Posterior vena cava (tissue), 2 donors: ENCODE data around the gene GRIK3. TPM values are rescaled to one million over a fixed set of nuclear protein-coding genes. Genes with fewer than 3 reads are reported as not detected.
"Not testable (repeated sequence)": the region's sequence is repeated elsewhere in the genome, so short reads cannot be mapped to it uniquely, and the experiment has no call there.

ENCODE experiments used
- DNase-seq: peaks from one replicate; pipeline ENCODE4 v3.0.0-alpha.2; 2020; ENCODE audit warnings: low spot score
- intact Hi-C, 2 donors: fragments of 100-400 bp; cut with DNase I; formaldehyde crosslinking; loops; one replicate each; pipeline versions ENCODE4 v1.14.1 to v1.14.2; 2022 to 2023
- total RNA-seq, 2 donors: library from RNA; stranded (reverse); fragmentation: NEBNext Ultra II Directional; extraction: Animal tissue kit (Norgen Biotek cat#: 25700); gene quantifications; one replicate each; pipeline ENCODE4 v1.2.1, GENCODE V29; 2021
- donor health status: DM: yes; HTN: yes; CAD: no.
- donor health status: DM: yes; HTN: yes; CAD: no.

The GRIK3 gene
- total RNA-seq, 2 donors from 2014 or later = 0.23 to 0.33 TPM

GRCh38 chr1:36767429-36767828 is 266.9 kb downstream of the GRIK3 start:
- peak; percentile 37 for DNase-seq
- intact Hi-C loops = not testable (repeated sequence)

GRCh38 chr1:36766481-36766880 is 267.8 kb downstream of the GRIK3 start:
- intact Hi-C loops = no loop called here
- DNase-seq = peak; percentile 60

GRCh38 chr1:36765785-36766300 is 268.5 kb downstream of the GRIK3 start:
- intact Hi-C loops = no loop called here
- DNase-seq = no peak

GRCh38 chr1:36764798-36765197 is 269.5 kb downstream of the GRIK3 start:
- DNase-seq = no peak
- intact Hi-C loops = no loop called here

- intact Hi-C loops = no loop called here
- DNase-seq = peak; percentile 57
Measured at GRCh38 chr1:36763771-36764170, 270.5 kb downstream of the GRIK3 start.

GRCh38 chr1:36762174-36762573 is 272.1 kb downstream of the GRIK3 start:
- intact Hi-C loops = no loop called here
- no peak for DNase-seq

- DNase-seq = peak; percentile 73
- intact Hi-C loops = no loop called here
Measured at GRCh38 chr1:36761113-36761512, 273.2 kb downstream of the GRIK3 start.

- intact Hi-C loops = no loop called here
- DNase-seq = peak; percentile 66
Measured at GRCh38 chr1:36760081-36760480, 274.2 kb downstream of the GRIK3 start.

- intact Hi-C loops = no loop called here
- DNase-seq = no peak
Measured at GRCh38 chr1:36759355-36759754, 275.0 kb downstream of the GRIK3 start.

GRCh38 chr1:36755303-36756230 is 278.7 kb downstream of the GRIK3 start:
- DNase-seq = peak; percentile 54
- intact Hi-C loops = no loop called here

- intact Hi-C loops = no loop called here
- no peak for DNase-seq
Measured at GRCh38 chr1:36754366-36754765, 279.9 kb downstream of the GRIK3 start.

- intact Hi-C loops = no loop called here
- peak; percentile 44 for DNase-seq
Measured at GRCh38 chr1:36753451-36753850, 280.9 kb downstream of the GRIK3 start.

- DNase-seq = peak; percentile 67
- intact Hi-C loops = no loop called here
Measured at GRCh38 chr1:36752891-36753361, 281.4 kb downstream of the GRIK3 start.

- intact Hi-C loops = no loop called here
- peak; percentile 30 for DNase-seq
Measured at GRCh38 chr1:36752431-36752830, 281.9 kb downstream of the GRIK3 start.

- intact Hi-C loops = no loop called here
- no peak for DNase-seq
Measured at GRCh38 chr1:36751525-36751924, 282.8 kb downstream of the GRIK3 start.

GRCh38 chr1:36748466-36748865 is 285.8 kb downstream of the GRIK3 start:
- intact Hi-C loops = no loop called here
- DNase-seq = no peak
